NCI-H1048 (cell line): ENCODE results near the gene RHNO1.

Experiments used
- DNase-seq: peaks from one replicate; lab custom pipeline; 2025; lab: John Stamatoyannopoulos, UW

Gene RHNO1

DNA sequence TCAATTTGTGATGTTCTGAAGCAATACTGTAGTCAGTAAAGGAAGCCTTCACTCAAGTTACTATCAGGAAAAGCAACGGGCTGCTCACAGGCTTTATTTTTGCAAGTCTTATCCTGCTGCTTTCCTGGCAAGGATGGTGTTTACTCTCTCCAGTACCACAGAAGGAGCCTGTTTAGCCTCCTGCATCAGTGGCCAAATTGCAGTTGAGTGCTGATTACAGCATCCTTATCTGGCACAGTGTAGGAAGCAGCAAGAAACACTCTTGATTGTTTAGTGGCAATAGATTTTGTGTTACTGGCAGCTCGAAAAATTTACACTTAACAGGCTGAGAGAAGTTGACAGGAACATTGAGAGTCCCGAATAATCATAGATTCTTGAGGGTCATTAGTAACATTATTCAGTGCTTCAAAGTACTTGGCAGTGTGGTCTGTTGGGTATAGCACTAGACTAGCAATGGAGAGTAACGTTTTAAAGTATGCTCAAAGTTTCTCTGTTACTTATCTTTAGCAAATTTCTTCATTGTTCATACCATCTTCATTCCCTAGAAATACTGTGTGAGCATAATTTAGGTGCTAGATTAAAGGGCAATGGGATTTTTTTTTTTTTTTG is 25.4 kb downstream of the RHNO1 start:
- no peak for DNase-seq

DNA sequence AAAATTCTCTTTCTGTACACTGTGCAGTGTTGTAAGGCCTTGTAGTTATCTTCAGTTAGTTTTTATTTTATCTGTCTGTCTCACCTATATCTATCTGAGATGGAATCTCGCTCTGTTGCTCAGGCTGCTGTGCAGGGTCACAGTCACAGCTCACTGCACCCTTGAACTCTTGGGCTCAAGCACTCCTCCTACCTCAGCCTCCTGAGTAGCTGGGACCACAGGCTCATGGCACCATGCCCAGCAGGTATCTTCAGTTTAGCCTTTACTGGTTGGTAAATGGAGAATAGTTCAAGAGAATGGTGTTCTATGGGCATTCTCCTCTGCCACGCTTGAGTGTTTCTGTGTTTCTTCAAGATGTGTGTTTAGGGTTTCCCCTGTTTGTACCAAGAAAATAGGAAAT is 27.2 kb downstream of the RHNO1 start:
- no peak for DNase-seq

DNA sequence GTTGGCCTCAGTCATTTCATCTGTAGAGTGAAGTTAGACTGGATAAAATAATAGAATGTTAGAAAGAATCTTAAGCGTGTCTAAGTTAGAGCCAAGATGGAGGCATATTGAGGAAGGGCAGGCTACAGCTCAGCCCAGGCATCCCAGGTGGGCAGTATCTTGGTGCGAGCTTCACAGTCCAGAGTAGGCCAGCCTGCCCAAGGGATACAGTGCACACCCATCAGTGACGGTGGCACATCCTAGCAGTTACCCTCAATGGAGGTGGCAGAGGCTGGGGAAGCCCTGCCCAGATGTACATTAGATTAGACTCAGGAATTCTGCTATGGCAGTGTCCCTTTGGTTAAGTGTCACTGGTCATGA is 35.2 kb downstream of the RHNO1 start:
- DNase-seq: no peak

DNA sequence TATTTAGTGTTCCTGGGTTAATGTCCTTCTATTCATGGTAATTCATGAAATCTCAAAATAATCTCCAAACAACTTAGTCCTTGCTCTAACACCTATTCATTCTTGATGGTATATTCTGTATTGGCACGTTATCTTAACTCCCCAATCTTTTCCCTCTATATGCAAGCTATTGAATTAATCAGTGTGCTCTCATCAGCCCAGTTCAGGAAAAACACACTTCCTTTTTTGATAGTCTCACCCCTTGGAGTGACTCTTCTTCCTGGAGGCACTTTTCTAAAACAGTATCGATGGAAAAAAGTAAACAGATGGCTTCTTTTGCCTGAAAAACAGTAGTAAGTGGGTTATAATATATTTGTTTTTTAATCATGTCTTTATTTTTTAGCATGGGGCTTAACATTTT is 42.2 kb downstream of the RHNO1 start:
- DNase-seq: no peak

DNA sequence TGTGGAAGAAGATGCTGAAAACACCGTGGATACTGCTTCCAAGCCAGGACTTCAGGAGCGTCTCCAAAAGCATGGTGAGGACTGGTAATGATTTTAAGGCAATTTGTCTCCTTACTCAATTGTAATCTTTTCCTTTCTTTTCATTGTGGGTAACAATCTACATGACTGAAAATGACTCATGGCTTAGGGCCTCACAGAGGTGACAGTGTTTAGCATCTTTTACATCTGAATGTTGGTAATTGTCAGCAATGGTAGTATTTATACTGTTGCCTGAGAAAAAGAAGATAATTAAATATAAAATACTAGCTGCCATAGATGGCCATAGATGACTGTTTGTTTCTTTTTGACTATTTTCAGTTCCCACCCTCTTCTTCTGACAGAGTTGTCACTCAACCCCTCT is 45.3 kb downstream of the RHNO1 start:
- DNase-seq: no peak

DNA sequence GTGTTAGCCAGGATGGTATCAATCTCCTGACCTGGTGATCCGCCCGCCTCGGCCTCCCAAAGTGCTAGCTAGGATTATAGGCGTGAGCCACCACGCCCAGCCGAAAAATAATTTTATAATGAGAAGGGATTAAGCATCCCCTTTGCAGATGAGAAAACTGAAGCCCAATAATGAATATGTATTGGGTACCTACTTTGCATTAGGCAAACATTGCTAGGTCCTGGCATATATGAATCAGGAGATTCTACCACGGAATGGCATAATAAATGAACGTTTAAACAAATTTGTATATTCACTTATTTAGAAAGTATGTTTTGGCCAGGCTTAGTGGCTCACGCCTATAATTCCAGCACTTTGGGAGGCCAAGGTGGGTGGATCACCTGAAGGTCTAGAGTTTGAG is 46.0 kb downstream of the RHNO1 start:
- no peak for DNase-seq

DNA sequence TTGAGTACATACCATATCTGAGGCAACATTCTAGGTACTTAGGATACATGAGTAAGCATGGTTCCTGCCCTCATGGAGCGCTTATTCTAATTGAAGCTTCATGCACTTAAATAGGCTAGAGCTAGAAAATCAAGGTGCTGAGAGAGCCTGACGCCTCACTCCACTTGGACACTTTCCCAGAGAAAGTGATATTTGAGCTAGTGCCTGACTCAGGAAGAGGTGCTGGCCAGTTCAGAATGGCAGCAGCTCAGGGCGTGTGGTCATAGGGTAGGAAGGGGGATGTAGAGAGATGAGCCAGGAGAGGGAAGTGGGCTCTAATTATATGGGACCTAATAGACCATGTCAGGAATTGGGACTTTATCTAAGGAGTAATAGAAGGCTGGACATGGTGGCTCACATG is 47.0 kb downstream of the RHNO1 start:
- DNase-seq: no peak

DNA sequence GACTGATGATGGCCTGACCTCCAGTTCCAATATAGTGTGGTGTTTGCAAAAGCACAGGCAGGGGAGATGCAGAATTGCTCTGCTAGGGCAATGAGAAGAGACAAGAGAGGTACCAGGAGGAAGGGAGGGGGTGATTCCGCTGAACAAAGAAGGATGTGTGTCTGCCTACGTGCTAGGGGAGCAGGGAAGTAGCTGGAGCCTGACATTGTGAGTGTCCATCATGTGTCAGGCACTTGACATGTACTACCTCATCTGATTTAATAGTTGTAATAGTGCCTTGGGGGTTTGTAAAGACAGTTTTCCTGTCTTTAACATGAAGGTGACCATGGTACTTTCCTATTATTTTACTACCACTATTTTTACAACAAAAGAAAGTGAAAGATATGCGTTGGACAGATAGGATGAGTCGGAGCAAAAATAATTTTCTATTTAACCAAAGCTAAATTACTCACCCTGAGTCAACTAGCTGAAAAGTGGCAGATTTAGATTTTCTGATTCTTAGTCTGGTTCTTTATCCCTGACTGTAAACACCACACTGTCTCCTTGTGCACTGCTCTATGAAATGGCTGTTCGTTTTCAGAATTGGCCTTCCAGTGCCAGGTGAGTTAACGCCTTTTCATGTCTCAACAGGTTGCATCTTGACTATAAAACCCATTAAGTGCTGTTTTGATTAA is 48.4 kb downstream of the RHNO1 start:
- no peak for DNase-seq

DNA sequence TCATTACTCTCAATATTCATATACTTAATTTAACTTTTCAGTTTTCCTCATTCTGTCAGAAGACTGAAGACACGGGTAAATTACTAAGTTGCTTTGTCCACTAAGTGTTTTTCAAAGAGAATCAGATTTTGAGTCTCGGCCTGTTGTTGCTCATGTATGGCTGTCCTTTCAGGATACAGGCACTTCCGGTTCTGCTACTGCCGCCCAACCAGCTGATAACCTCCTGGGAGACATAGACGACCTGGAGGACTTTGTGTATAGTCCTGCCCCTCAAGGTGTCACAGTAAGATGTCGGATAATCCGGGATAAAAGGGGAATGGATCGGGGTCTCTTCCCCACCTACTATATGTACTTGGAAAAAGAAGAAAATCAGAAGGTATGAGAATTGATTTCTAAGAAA is 53.8 kb downstream of the RHNO1 start:
- DNase-seq: no peak

DNA sequence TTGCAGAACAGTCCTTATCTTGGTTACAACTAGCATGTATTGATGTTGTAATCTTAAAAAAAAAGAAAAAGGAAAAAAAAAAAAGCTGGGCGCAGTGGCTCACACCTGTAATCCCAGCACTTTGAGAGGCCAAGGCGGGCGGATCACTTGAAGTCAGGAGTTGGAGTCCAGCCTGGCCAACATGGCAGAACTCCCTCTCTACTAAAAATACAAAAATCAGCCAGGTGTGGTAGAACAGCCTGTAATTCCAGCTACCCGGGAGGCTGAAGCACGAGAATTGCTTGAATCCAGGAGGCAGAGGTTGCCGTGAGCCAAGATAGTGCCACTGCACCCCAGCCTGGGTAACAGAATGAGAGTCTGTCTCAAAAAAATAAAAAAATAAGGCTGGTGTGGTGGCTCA is 56.6 kb downstream of the RHNO1 start:
- DNase-seq: no peak

DNA sequence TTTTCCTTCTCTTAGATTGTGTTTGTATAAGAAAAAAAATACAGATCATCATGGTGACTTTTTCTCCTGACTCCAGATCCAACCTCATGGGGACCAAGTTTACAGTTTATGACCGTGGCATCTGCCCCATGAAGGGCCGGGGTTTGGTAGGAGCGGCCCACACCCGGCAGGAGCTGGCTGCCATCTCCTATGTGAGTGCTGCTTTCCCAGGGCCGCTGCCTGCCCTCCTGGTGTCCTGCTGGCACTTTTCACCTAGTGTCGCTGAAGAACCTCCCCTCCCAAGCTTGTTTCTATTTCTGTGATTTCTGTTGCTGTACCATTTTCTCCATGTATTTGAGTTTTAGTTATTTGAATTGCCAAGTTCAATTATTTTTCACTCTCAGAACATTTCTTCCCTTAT is 57.3 kb downstream of the RHNO1 start:
- no peak for DNase-seq

DNA sequence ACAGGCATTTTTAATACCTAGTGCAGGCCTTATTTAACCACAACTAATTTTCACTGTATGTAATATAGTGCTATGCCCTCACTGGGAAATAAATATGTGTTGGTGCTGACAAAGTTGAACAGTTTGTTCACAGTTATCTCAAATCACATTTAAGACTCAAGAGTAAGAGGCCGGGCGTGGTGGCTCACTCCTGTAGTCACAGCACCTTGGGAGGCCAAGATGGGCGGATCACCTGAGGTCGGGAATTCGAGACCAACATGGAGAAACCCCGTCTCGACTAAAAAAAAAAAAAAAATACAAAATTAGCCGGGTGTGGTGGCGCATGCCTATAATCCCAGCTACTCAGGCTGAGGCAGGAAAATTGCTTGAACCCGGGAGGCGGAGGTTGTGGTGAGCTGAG is 59.3 kb downstream of the RHNO1 start:
- no peak for DNase-seq

DNA sequence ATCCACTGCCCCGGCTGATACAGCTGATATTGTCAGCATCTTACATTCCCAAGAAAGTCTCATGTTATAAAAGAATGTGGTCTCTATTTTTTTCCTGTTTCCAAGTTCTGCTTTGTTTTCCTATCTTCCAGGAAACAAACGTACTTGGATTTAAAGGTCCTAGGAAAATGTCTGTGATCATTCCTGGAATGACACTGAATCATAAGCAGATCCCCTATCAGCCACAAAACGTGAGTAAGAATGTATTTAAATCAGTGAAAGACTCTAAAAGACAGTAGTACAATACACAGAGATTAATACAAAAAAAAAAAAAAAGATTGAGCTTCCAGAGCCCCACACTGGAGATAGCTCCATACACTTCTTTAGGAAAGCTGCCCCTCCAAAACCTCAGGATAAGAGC is 60.5 kb downstream of the RHNO1 start:
- no peak for DNase-seq
